Measurements from ENCODE around the gene CCDC171.

DNA sequence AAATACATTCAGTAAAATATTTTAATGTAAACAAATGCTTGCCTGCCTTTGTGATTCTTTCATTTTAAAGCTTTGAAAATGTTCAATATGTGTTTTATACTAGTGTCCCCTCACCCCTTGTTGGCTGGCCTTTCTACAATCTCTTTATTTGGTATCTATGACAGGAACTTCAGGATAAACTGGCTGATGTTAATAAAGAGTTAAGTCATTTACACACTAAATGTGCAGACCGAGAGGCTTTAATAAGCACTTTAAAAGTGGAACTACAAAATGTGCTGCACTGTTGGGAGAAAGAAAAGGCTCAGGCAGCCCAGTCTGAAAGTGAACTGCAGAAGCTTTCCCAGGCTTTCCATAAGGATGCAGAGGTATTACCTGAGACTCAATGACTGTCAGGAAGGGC lies 171.8 kb downstream of the CCDC171 start:
- TF ChIP-seq, protein P1, sequence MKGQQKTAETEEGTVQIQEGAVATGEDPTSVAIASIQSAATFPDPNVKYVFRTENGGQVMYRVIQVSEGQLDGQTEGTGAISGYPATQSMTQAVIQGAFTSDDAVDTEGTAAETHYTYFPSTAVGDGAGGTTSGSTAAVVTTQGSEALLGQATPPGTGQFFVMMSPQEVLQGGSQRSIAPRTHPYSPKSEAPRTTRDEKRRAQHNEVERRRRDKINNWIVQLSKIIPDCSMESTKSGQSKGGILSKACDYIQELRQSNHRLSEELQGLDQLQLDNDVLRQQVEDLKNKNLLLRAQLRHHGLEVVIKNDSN (IDR thresholded peaks at IDR 0.05) = no peak
- TF ChIP-seq CREB1 (IDR thresholded peaks at IDR 0.05; ENCODE audit: low read depth) = no peak
- TF ChIP-seq TEAD4 (IDR thresholded peaks at IDR 0.05) = no peak
- TF ChIP-seq RAD21 (IDR thresholded peaks at IDR 0.05; ENCODE audit: low read depth) = no peak
